GM13977 (cell line): ENCODE measurements around the gene PLB1.
A peak's percentile ranks its signal among the peaks of the same experiment; 100 is the strongest.

Experiments
- DNase-seq: peaks from one replicate; pipeline ENCODE4 v3.0.0; 2012; ENCODE audit warnings: low spot score
- in situ Hi-C: fragments of 300-500 bp; cut with MboI; formaldehyde crosslinking; loops from one replicate; pipeline ENCODE4 v1.12.0; 2022; ENCODE audit warnings: low sequenced_read_pairs, low pct_unique_long_range_greater_than_20kb, mixed read lengths, inconsistent platforms; ENCODE audit not compliant: unreplicated experiment
- TF ChIP-seq, protein P1 (sequence below): IDR thresholded peaks from 2 replicates; pipeline ENCODE4 v1.5.1; 2012; ENCODE audit warnings: mild to moderate bottlenecking, control low read depth; ENCODE audit not compliant: insufficient read depth; ENCODE audit errors: extremely low read depth, missing control alignments

The PLB1 gene

GRCh38 chr2:28619213-28620196, 123.6 kb downstream of the PLB1 start:
- DNase-seq = no peak
- TF ChIP-seq, protein P1, sequence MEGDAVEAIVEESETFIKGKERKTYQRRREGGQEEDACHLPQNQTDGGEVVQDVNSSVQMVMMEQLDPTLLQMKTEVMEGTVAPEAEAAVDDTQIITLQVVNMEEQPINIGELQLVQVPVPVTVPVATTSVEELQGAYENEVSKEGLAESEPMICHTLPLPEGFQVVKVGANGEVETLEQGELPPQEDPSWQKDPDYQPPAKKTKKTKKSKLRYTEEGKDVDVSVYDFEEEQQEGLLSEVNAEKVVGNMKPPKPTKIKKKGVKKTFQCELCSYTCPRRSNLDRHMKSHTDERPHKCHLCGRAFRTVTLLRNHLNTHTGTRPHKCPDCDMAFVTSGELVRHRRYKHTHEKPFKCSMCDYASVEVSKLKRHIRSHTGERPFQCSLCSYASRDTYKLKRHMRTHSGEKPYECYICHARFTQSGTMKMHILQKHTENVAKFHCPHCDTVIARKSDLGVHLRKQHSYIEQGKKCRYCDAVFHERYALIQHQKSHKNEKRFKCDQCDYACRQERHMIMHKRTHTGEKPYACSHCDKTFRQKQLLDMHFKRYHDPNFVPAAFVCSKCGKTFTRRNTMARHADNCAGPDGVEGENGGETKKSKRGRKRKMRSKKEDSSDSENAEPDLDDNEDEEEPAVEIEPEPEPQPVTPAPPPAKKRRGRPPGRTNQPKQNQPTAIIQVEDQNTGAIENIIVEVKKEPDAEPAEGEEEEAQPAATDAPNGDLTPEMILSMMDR = no peak
- in situ Hi-C loops = no loop called here

DNA sequence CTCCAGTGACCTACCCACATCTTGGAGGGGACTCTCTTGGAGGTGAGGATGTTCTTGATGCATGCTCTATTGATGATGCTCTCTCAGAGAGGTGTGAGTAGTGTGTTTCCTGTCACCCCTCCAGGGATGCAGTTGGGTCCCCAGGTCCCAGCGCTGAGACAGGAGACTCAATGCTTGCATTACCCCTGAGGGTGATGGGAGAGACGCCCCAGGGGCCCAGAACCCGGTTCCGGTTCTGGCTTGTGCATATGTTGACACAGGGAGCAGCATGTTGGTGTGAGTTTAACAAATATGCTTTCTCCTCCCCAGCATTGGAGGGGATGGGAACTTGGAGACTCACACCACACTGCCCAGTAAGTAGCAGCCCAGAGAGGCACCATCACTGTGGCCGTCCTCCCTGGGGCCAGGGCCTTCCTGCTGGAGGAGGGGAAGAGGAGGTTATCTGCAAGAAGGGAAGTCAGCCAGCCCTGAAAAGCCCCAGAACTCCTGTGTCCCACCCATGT, 124.5 kb downstream of the PLB1 start:
- TF ChIP-seq, protein P1 = no peak
- DNase-seq = no peak
- in situ Hi-C loops = no loop called here

DNA sequence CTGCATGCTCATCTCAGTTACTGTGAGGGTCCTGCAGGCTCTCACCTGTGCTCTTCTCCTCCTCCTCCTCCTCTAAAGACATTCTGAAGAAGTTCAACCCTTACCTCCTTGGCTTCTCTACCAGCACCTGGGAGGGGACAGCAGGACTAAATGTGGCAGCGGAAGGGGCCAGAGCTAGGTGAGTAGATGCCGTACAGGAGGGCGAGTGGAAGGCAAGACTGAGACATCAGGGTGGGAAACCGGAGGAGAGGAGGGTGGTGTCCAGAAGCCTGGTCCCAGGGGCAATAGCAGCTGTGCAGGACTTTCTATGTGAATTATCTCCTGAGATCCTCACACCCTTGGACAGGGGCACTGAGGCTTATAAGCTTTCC, 124.9 kb downstream of the PLB1 start:
- DNase-seq = no peak
- TF ChIP-seq, protein P1 = no peak
- in situ Hi-C loops = no loop called here

DNA sequence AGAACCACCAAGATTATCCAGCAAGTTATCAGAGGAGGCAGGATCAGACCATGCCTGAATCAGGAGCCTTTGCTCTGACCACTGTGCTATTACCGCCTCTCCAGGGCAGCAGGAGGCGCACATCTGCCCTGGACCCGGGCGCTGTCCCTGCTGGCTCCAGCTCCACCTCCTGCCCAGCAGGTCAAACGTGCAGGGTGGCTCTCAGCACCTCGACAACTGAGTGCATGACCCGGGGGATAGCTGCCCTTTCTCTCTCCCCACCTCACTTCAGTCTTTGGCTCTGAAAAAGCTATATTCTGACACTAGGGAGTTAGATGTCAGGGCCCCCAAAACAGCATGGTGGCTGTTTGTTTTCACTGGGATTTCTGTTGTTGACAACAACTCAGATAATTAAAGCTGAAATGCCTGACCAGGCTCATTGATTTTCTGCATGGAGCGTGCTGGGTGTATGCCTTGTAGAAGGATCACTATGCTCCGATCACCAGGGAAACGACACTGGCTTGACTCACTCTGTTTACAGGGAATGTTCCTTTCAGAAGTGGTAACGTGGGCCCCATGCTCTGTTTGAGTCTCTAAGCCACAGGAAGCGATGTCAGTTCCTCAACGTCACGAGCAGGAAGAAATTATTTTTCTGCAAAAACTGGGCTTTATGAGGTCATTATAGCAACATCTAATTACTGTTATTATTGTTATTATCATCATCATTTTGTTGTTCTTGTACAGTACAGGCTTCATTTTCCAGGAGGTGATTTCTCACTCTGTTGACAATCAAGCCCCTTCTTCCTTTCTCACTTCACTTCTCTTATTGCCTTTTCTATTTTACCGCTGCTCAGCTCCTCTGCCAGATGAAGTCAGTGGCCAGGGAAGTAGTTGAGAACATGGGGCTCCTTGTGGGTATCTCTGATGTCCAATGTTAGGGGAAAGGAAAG, 125.6 kb downstream of the PLB1 start:
- DNase-seq = no peak
- TF ChIP-seq, protein P1 = peak; percentile 42
- in situ Hi-C loops = no loop called here

- DNase-seq = no peak
- in situ Hi-C loops = no loop called here
- TF ChIP-seq, protein P1 = no peak
These were observed 126.2 kb downstream of the PLB1 start for GRCh38 chr2:28622101-28622499.
